HT1080 (cell line): ENCODE results near the gene CALHM2. TPM values are rescaled to one million over a fixed set of nuclear protein-coding genes. Genes with fewer than 3 reads are reported as not detected.

Source experiments
- DNase-seq: peaks from one replicate; pipeline ENCODE4 v3.0.0-alpha.2; 2015; ENCODE audit warnings: low read depth
- total RNA-seq: library from RNA; depleted of rRNA; stranded (reverse); fragments of >200 nt; shearing (Covaris generic); gene quantifications from 2 replicates; pipeline ENCODE4 v1.2.3, GENCODE V29; 2014

Gene CALHM2
- total RNA-seq, 1 experiment from 2014 or later = not detected

- no peak for DNase-seq
Observed at GRCh38 chr10:103451091-103451813, 918 bp downstream of the CALHM2 start.

- no peak for DNase-seq
Observed at GRCh38 chr10:103450201-103450695, 1.9 kb downstream of the CALHM2 start.

- no peak for DNase-seq
Observed at GRCh38 chr10:103449208-103450144, 2.7 kb downstream of the CALHM2 start.

GRCh38 chr10:103448746-103449145 is 3.4 kb downstream of the CALHM2 start:
- peak; percentile 62 for DNase-seq

- no peak for DNase-seq
Observed at GRCh38 chr10:103447187-103447586, 5.0 kb downstream of the CALHM2 start.

- DNase-seq = no peak
Observed at GRCh38 chr10:103445767-103446567, 6.2 kb downstream of the CALHM2 start.

GRCh38 chr10:103445366-103445765 is 6.8 kb downstream of the CALHM2 start:
- no peak for DNase-seq

GRCh38 chr10:103444478-103444877 is 7.7 kb downstream of the CALHM2 start:
- no peak for DNase-seq

GRCh38 chr10:103443475-103444185 is 8.5 kb downstream of the CALHM2 start:
- DNase-seq = no peak

GRCh38 chr10:103442031-103442461 is 10.1 kb downstream of the CALHM2 start:
- DNase-seq = peak; percentile 48

- no peak for DNase-seq
Observed at GRCh38 chr10:103441611-103442010, 10.6 kb downstream of the CALHM2 start.

GRCh38 chr10:103441206-103441605 is 11.0 kb downstream of the CALHM2 start:
- no peak for DNase-seq

GRCh38 chr10:103440416-103440815 is 11.8 kb downstream of the CALHM2 start:
- DNase-seq = no peak

- no peak for DNase-seq
Observed at GRCh38 chr10:103439776-103440175, 12.4 kb downstream of the CALHM2 start.

- DNase-seq = no peak
Observed at GRCh38 chr10:103433858-103434257, 18.3 kb downstream of the CALHM2 start.

GRCh38 chr10:103431902-103432301 is 20.3 kb downstream of the CALHM2 start:
- no peak for DNase-seq

- no peak for DNase-seq
Observed at GRCh38 chr10:103429647-103430046, 22.5 kb downstream of the CALHM2 start.

- no peak for DNase-seq
Observed at GRCh38 chr10:103428989-103429643, 23.1 kb downstream of the CALHM2 start.

- DNase-seq = no peak
Observed at GRCh38 chr10:103427866-103428265, 24.3 kb downstream of the CALHM2 start.

GRCh38 chr10:103423748-103424147 is 28.4 kb downstream of the CALHM2 start:
- no peak for DNase-seq
